HEK293 (cell line): ENCODE data around the gene PER1.

ENCODE experiments used
- CTCF ChIA-PET: fragments of 350-600 bp; formaldehyde crosslinking; extraction: SDS; loops from one replicate; lab custom pipeline; 2021; ENCODE audit warnings: antibody characterized with exemption; lab: Yijun Ruan, JAX
- POLR2A ChIA-PET: fragments of 300-600 bp; formaldehyde crosslinking; extraction: SDS; loops from one replicate; lab custom pipeline; 2020; ENCODE audit warnings: antibody characterized with exemption, inconsistent platforms; lab: Yijun Ruan, JAX
- H3K27ac ChIP-seq: fragments of 200-500 bp; sonication (Bioruptor generic); 2 replicates; pipeline ENCODE4 v1.5.1; 2014; ENCODE audit warnings: low read depth, low read length, control low read depth, inconsistent platforms; ENCODE audit errors: extremely low read depth
- H3K36me3 ChIP-seq, 2 experiments: fragments of 200-500 bp in 1 of 2; sonication (Bioruptor generic) in 1 of 2; 1 replicate in 1 of 2; 2 replicates in 1 of 2; pipeline ENCODE4 v1.5.1; 2014 to 2017; ENCODE audit warnings: inconsistent platforms in 2 of 2, low read length in 2 of 2; ENCODE audit not compliant: control insufficient read depth in 2 of 2, insufficient read depth in 1 of 2
- H3K4me1 ChIP-seq: fragments of 200-500 bp; sonication (Bioruptor generic); 2 replicates; pipeline ENCODE4 v1.5.1; 2014; ENCODE audit warnings: mild to moderate bottlenecking, low read length, inconsistent platforms; ENCODE audit not compliant: control insufficient read depth, insufficient read depth
- H3K4me3 ChIP-seq: 2 replicates; pipeline ENCODE4 v1.5.1; 2011; ENCODE audit warnings: low read depth, mild to moderate bottlenecking, control low read depth, low read length, moderate library complexity
- H3K9me3 ChIP-seq: fragments of 200-500 bp; sonication (Bioruptor generic); 2 replicates; pipeline ENCODE4 v1.5.1; 2014; ENCODE audit warnings: low read depth, low read length, inconsistent platforms; ENCODE audit not compliant: control insufficient read depth, insufficient read depth
- EGR2 ChIP-seq: fragments of 450-650 bp; formaldehyde crosslinking; IDR thresholded peaks from 2 replicates; pipeline ENCODE4 v1.5.1; 2016; ENCODE audit warnings: low read depth, missing biosample characterization, missing genetic modification characterization
- GLIS1 ChIP-seq: fragments of 450-650 bp; formaldehyde crosslinking; IDR thresholded peaks from 2 replicates; pipeline ENCODE4 v1.5.1; 2016; ENCODE audit warnings: missing biosample characterization, missing genetic modification characterization
- KLF1 ChIP-seq: fragments of 450-650 bp; formaldehyde crosslinking; IDR thresholded peaks from 2 replicates; pipeline ENCODE4 v1.5.1; 2016; ENCODE audit warnings: missing biosample characterization, missing genetic modification characterization
- KLF9 ChIP-seq: fragments of 450-650 bp; formaldehyde crosslinking; IDR thresholded peaks from 2 replicates; pipeline ENCODE4 v1.5.1; 2016; ENCODE audit warnings: missing biosample characterization, missing genetic modification characterization, low read depth
- REPIN1 ChIP-seq: fragments of 450-650 bp; formaldehyde crosslinking; IDR thresholded peaks from 2 replicates; pipeline ENCODE4 v1.5.1; 2017; ENCODE audit warnings: missing biosample characterization, missing genetic modification characterization, low read depth
- SP7 ChIP-seq: fragments of 450-650 bp; formaldehyde crosslinking; IDR thresholded peaks from 2 replicates; pipeline ENCODE4 v1.5.1; 2016; ENCODE audit warnings: missing biosample characterization, missing genetic modification characterization
- ZBTB1 ChIP-seq: fragments of 450-650 bp; formaldehyde crosslinking; IDR thresholded peaks from 2 replicates; pipeline ENCODE4 v1.5.1; 2016; ENCODE audit warnings: missing biosample characterization, missing genetic modification characterization
- ZBTB8A ChIP-seq: fragments of 450-650 bp; formaldehyde crosslinking; IDR thresholded peaks from 2 replicates; pipeline ENCODE4 v1.5.1; 2016; ENCODE audit warnings: missing biosample characterization, missing genetic modification characterization
- ZEB2 ChIP-seq: fragments of 450-650 bp; formaldehyde crosslinking; IDR thresholded peaks from 2 replicates; pipeline ENCODE4 v1.5.1; 2016; ENCODE audit warnings: missing biosample characterization, missing genetic modification characterization
- ZFHX2 ChIP-seq: fragments of 450-650 bp; formaldehyde crosslinking; conservative IDR thresholded peaks from 2 replicates; pipeline ENCODE4 v1.5.1; 2016; ENCODE audit warnings: missing biosample characterization, missing genetic modification characterization
- ZIC2 ChIP-seq: fragments of 450-650 bp; formaldehyde crosslinking; IDR thresholded peaks from 2 replicates; pipeline ENCODE4 v1.5.1; 2016; ENCODE audit warnings: missing biosample characterization, missing genetic modification characterization
- ZNF2 ChIP-seq: fragments of 450-650 bp; formaldehyde crosslinking; IDR thresholded peaks from 2 replicates; pipeline ENCODE4 v1.5.1; 2016; ENCODE audit warnings: missing biosample characterization, missing genetic modification characterization
- ZNF239 ChIP-seq: fragments of 450-650 bp; formaldehyde crosslinking; IDR thresholded peaks from 2 replicates; pipeline ENCODE4 v1.5.1; 2016; ENCODE audit warnings: missing biosample characterization, missing genetic modification characterization
- ZNF324 ChIP-seq: fragments of 450-650 bp; formaldehyde crosslinking; IDR thresholded peaks from 2 replicates; pipeline ENCODE4 v1.5.1; 2016; ENCODE audit warnings: missing biosample characterization, missing genetic modification characterization
- ZNF660 ChIP-seq: fragments of 450-650 bp; IDR thresholded peaks from 2 replicates; pipeline ENCODE4 v1.5.1; 2018; ENCODE audit warnings: missing biosample characterization, mild to moderate bottlenecking, missing genetic modification characterization
- ZNF747 ChIP-seq: fragments of 450-650 bp; formaldehyde crosslinking; IDR thresholded peaks from 2 replicates; pipeline ENCODE4 v1.5.1; 2016; ENCODE audit warnings: missing biosample characterization, missing genetic modification characterization
- TF ChIP-seq, protein P1 (sequence below): fragments of 450-650 bp; formaldehyde crosslinking; IDR thresholded peaks from 2 replicates; pipeline ENCODE4 v1.5.1; 2017; ENCODE audit warnings: missing biosample characterization, missing genetic modification characterization
- TF ChIP-seq, protein P2 (sequence below): fragments of 450-650 bp; formaldehyde crosslinking; IDR thresholded peaks from 2 replicates; pipeline ENCODE4 v1.5.1; 2016; ENCODE audit warnings: missing biosample characterization, missing genetic modification characterization
- TF ChIP-seq, protein P3 (sequence below): fragments of 450-650 bp; formaldehyde crosslinking; IDR thresholded peaks from 2 replicates; pipeline ENCODE4 v1.5.1; 2016; ENCODE audit warnings: missing biosample characterization, missing genetic modification characterization
- TF ChIP-seq, protein P4 (sequence below): fragments of 450-650 bp; formaldehyde crosslinking; IDR thresholded peaks from 2 replicates; pipeline ENCODE4 v1.5.1; 2016; ENCODE audit warnings: missing biosample characterization, missing genetic modification characterization

Gene PER1

DNA sequence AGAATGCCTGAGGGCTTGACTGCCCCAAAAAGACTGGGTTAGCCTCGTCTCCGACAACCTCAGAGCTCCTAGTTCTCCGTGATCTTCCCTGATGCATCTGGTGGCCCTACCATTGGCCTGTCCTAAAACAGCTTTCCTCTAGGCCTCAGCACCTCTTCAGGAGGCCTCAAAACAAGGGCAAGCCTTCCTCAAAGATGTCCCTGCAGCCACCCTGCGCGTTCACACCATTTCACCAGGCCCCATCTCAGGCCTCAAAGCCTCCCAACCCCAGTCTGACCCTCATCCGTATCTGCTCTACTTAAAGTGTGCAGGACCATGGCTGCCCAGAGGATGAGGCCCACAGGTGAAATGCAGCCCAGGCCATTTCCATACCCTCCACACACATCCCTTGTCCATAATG, 41.3 kb downstream of the PER1 start:
- H3K36me3 ChIP-seq = no peaks in the 10 kb centered on the region
- CTCF ChIA-PET = interaction anchor here (0.6 to 16.9 kb wide), 23 partner anchors 8 to 759 kb away, joined by 3 to 561 read pairs (median 4); partner anchors contain the start of genes ALOX12B, ALOXE3 and HES7
- no peaks in the 10 kb centered on the region for H3K4me1 ChIP-seq
- TF ChIP-seq ZBTB1 = no peak
- 0 out of 2 replicates have a peak, but pooled peaks have one; percentile 16 for TF ChIP-seq KLF9 (tag by site-specific recombination)
- H3K4me3 ChIP-seq = no peak overlapping the region
- POLR2A ChIA-PET = interaction anchor here (1.6 kb wide), 1 partner anchor 8 kb away, joined by 6 read pairs; no protein-coding TSS in a partner anchor
- no peaks in the 10 kb centered on the region for H3K9me3 ChIP-seq
- no peak overlapping the region for H3K27ac ChIP-seq

DNA sequence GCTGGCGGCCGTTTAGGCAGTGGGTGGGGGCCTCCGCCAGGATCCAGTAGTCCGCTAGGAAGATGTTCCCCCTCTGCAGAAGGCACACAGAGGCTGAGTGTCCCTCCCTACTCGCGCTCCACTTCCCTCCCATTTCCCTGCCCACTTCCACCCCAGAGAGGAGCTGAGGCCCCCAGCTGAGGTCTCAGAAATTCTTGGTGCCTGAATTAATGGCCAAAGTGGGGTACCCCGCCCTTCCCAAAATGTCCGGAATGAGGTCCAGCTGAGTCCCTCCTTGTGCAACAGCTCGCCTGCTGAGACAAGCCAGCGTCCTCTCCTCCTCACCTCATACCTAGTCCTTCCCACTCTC, 41.8 kb downstream of the PER1 start:
- TF ChIP-seq, protein P1, sequence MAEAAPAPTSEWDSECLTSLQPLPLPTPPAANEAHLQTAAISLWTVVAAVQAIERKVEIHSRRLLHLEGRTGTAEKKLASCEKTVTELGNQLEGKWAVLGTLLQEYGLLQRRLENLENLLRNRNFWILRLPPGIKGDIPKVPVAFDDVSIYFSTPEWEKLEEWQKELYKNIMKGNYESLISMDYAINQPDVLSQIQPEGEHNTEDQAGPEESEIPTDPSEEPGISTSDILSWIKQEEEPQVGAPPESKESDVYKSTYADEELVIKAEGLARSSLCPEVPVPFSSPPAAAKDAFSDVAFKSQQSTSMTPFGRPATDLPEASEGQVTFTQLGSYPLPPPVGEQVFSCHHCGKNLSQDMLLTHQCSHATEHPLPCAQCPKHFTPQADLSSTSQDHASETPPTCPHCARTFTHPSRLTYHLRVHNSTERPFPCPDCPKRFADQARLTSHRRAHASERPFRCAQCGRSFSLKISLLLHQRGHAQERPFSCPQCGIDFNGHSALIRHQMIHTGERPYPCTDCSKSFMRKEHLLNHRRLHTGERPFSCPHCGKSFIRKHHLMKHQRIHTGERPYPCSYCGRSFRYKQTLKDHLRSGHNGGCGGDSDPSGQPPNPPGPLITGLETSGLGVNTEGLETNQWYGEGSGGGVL (tag by site-specific recombination) = peak; percentile 43; the same call in 1 of the 2 replicates
- TF ChIP-seq KLF1 (tag by site-specific recombination) (peak; percentile 54), ZFHX2 (tag by site-specific recombination) (0 out of 2 replicates have a peak, but pooled peaks have one; percentile 48), REPIN1 (tag by site-specific recombination) (no peak), EGR2 (tag by site-specific recombination) (peak; percentile 30; the same call in 1 of the 2 replicates), ZNF324 (0 out of 2 replicates have a peak, but pooled peaks have one; percentile 6), GLIS1 (tag by site-specific recombination) (peak; percentile 35; the same call in 1 of the 2 replicates)
- TF ChIP-seq, protein P2, sequence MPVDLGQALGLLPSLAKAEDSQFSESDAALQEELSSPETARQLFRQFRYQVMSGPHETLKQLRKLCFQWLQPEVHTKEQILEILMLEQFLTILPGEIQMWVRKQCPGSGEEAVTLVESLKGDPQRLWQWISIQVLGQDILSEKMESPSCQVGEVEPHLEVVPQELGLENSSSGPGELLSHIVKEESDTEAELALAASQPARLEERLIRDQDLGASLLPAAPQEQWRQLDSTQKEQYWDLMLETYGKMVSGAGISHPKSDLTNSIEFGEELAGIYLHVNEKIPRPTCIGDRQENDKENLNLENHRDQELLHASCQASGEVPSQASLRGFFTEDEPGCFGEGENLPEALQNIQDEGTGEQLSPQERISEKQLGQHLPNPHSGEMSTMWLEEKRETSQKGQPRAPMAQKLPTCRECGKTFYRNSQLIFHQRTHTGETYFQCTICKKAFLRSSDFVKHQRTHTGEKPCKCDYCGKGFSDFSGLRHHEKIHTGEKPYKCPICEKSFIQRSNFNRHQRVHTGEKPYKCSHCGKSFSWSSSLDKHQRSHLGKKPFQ (tag by site-specific recombination) = no peak
- Histone ChIP-seq H3K4me3 (no peak overlapping the region), H3K9me3 (no peaks in the 10 kb centered on the region), H3K4me1 (no peaks in the 10 kb centered on the region), H3K36me3 (no peaks in the 10 kb centered on the region), H3K27ac (no peak overlapping the region)
- ChIA-PET POLR2A (interaction anchor here (0.5 to 1.6 kb wide), 3 partner anchors 9 to 100 kb away, joined by 3 to 6 read pairs (median 6); partner anchors contain the start of gene AURKB), CTCF (interaction anchor here (0.5 to 16.9 kb wide), 28 partner anchors 9 to 760 kb away, joined by 3 to 561 read pairs (median 4); partner anchors contain the start of genes ALOX12B, ALOXE3, BORCS6 and HES7)

DNA sequence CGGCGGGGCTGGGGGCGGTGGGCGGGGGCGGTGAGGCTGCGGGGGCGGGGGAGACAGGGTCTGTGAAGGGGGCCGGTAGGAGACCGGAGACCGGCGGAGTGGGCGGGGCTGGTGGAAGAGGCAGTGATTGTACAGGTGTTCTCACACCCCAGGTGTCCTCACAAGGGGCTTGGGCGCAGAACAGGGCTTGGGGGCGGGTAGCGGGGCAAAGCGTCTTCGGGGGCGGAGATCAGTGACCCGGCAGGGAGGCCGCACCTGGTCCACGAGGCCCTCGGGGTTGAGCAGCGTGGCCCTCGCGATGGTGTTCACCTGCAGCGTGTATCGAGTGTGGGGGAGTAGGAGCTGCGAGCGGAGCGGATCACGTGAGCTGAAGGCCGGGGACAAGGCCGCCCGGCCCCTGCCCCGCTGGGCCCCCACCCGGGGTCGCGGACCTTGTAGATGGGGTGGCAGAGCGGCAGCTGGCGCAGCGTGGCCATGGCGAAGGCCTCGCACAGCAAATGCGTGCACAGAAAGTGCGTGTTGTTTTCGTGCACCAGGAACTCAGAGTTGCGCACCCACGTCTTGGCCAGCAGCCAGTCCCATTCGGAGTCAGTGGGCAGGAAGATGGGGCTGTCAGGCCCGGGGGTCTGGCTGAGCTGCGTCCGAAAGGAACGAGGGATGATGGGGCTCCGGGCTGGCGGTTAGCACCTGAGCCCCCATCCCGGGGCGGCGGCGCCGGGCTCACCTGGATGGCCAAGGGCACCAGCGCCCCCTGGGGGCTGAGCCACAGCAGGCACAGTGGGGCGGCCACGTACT, 42.3 kb downstream of the PER1 start:
- Histone ChIP-seq H3K9me3 (no peaks in the 10 kb centered on the region), H3K4me1 (no peaks in the 10 kb centered on the region), H3K27ac (no peak overlapping the region), H3K4me3 (peak overlapping the region; percentile 18), H3K36me3 (no peaks in the 10 kb centered on the region)
- CTCF ChIA-PET = interaction anchor here (0.5 to 16.9 kb wide), 22 partner anchors 9 to 800 kb away, joined by 3 to 561 read pairs (median 4); partner anchors contain the start of genes ALOX12B, ALOXE3, BORCS6 and HES7
- POLR2A ChIA-PET = interaction anchor here (0.5 to 1.6 kb wide), 5 partner anchors 10 to 101 kb away, joined by 3 to 6 read pairs (median 4); partner anchors contain the start of gene AURKB
- TF ChIP-seq ZNF660 (tag by site-specific recombination) (0 out of 2 replicates have a peak, but pooled peaks have one; percentile 42), ZBTB8A (tag by site-specific recombination) (peak; percentile 33; the same call in 1 of the 2 replicates), ZIC2 (tag by site-specific recombination) (peak; percentile 56), ZNF2 (tag by site-specific recombination) (0 out of 2 replicates have a peak, but pooled peaks have one; percentile 48), ZNF239 (tag by site-specific recombination) (no peak), ZNF324 (0 out of 2 replicates have a peak, but pooled peaks have one; percentile 42), ZNF747 (tag by site-specific recombination) (no peak), ZEB2 (tag by site-specific recombination) (peak; percentile 80), SP7 (0 out of 2 replicates have a peak, but pooled peaks have one; percentile 34), ZFHX2 (tag by site-specific recombination) (peak; percentile 63)
- TF ChIP-seq, protein P3, sequence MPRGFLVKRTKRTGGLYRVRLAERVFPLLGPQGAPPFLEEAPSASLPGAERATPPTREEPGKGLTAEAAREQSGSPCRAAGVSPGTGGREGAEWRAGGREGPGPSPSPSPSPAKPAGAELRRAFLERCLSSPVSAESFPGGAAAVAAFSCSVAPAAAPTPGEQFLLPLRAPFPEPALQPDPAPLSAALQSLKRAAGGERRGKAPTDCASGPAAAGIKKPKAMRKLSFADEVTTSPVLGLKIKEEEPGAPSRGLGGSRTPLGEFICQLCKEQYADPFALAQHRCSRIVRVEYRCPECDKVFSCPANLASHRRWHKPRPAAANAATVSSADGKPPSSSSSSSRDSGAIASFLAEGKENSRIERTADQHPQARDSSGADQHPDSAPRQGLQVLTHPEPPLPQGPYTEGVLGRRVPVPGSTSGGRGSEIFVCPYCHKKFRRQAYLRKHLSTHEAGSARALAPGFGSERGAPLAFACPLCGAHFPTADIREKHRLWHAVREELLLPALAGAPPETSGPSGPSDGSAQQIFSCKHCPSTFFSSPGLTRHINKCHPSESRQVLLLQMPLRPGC (tag by site-specific recombination) = no peak
- TF ChIP-seq, protein P4, sequence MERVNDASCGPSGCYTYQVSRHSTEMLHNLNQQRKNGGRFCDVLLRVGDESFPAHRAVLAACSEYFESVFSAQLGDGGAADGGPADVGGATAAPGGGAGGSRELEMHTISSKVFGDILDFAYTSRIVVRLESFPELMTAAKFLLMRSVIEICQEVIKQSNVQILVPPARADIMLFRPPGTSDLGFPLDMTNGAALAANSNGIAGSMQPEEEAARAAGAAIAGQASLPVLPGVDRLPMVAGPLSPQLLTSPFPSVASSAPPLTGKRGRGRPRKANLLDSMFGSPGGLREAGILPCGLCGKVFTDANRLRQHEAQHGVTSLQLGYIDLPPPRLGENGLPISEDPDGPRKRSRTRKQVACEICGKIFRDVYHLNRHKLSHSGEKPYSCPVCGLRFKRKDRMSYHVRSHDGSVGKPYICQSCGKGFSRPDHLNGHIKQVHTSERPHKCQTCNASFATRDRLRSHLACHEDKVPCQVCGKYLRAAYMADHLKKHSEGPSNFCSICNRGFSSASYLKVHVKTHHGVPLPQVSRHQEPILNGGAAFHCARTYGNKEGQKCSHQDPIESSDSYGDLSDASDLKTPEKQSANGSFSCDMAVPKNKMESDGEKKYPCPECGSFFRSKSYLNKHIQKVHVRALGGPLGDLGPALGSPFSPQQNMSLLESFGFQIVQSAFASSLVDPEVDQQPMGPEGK (tag by site-specific recombination) = peak; percentile 69; the same call in 1 of the 2 replicates
